ENCODE measurements around the gene ADAM15.

The ADAM15 gene

GRCh38 chr1:155017041-155017945, 33.8 kb upstream of the ADAM15 start:
- peak overlapping the region; percentile 7; the same call in 1 of the 2 replicates for H3K4me3 ChIP-seq (ENCODE audit: low read length)
- no peak for TF ChIP-seq ZNF274 (IDR thresholded peaks at IDR 0.05; ENCODE audit: low read depth, low read length)

- no peak for TF ChIP-seq ZNF274 (IDR thresholded peaks at IDR 0.05; ENCODE audit: low read depth, low read length)
- peak overlapping the region; percentile 7; the same call in 1 of the 2 replicates for H3K4me3 ChIP-seq (ENCODE audit: low read length)
Observed at GRCh38 chr1:155017946-155018316, 33.2 kb upstream of the ADAM15 start.

GRCh38 chr1:155018617-155019348, 32.3 kb upstream of the ADAM15 start:
- TF ChIP-seq ZNF274 (IDR thresholded peaks at IDR 0.05; ENCODE audit: low read depth, low read length): no peak
- no peak overlapping the region for H3K4me3 ChIP-seq (ENCODE audit: low read length)

- no peak overlapping the region for H3K4me3 ChIP-seq (ENCODE audit: low read length)
- no peak for TF ChIP-seq ZNF274 (IDR thresholded peaks at IDR 0.05; ENCODE audit: low read depth, low read length)
Observed at GRCh38 chr1:155019377-155020245, 31.5 kb upstream of the ADAM15 start.

GRCh38 chr1:155022136-155022926, 28.8 kb upstream of the ADAM15 start:
- no peak overlapping the region for H3K4me3 ChIP-seq (ENCODE audit: low read length)
- TF ChIP-seq ZNF274 (IDR thresholded peaks at IDR 0.05; ENCODE audit: low read depth, low read length): no peak

- TF ChIP-seq ZNF274 (IDR thresholded peaks at IDR 0.05; ENCODE audit: low read depth, low read length): no peak
Observed at GRCh38 chr1:155022927-155023236, 28.2 kb upstream of the ADAM15 start.

GRCh38 chr1:155023627-155024026, 27.5 kb upstream of the ADAM15 start:
- H3K4me3 ChIP-seq (ENCODE audit: low read length): no peak overlapping the region
- TF ChIP-seq ZNF274 (IDR thresholded peaks at IDR 0.05; ENCODE audit: low read depth, low read length): no peak

More at GRCh38 chr1:155022927-155023236, 28.2 kb upstream of the ADAM15 start:
- H3K4me3 ChIP-seq (ENCODE audit: low read length): no peak overlapping the region

- H3K4me3 ChIP-seq (ENCODE audit: low read length): no peak overlapping the region
- no peak for TF ChIP-seq ZNF274 (IDR thresholded peaks at IDR 0.05; ENCODE audit: low read depth, low read length)
Observed at GRCh38 chr1:155024315-155024714, 26.8 kb upstream of the ADAM15 start.

GRCh38 chr1:155026154-155026553, 25.0 kb upstream of the ADAM15 start:
- H3K4me3 ChIP-seq (ENCODE audit: low read length): no peak overlapping the region
- no peak for TF ChIP-seq ZNF274 (IDR thresholded peaks at IDR 0.05; ENCODE audit: low read depth, low read length)

GRCh38 chr1:155026588-155026987, 24.5 kb upstream of the ADAM15 start:
- no peak for TF ChIP-seq ZNF274 (IDR thresholded peaks at IDR 0.05; ENCODE audit: low read depth, low read length)
- H3K4me3 ChIP-seq (ENCODE audit: low read length): no peak overlapping the region

- H3K4me3 ChIP-seq (ENCODE audit: low read length): no peak overlapping the region
- TF ChIP-seq ZNF274 (IDR thresholded peaks at IDR 0.05; ENCODE audit: low read depth, low read length): no peak
Observed at GRCh38 chr1:155029513-155030242, 21.4 kb upstream of the ADAM15 start.

- no peak overlapping the region for H3K4me3 ChIP-seq (ENCODE audit: low read length)
- TF ChIP-seq ZNF274 (IDR thresholded peaks at IDR 0.05; ENCODE audit: low read depth, low read length): no peak
Observed at GRCh38 chr1:155030243-155030795, 20.8 kb upstream of the ADAM15 start.

All from GM08714 (cell line).